H9 (cell line): ENCODE measurements around the gene KCNJ10. TPM values are rescaled to one million over a fixed set of nuclear protein-coding genes. Genes with fewer than 3 reads are reported as not detected.

Source experiments
- DNase-seq: peaks from one replicate; pipeline ENCODE4 v3.0.0-alpha.2; 2017
- H2AFZ ChIP-seq: one replicate; pipeline ENCODE4 v1.6.1; 2013; ENCODE audit warnings: mild to moderate bottlenecking, low read length, control low read depth, moderate library complexity
- H2AK5ac ChIP-seq: 2 replicates; pipeline ENCODE4 v1.6.1; 2013; ENCODE audit warnings: low read length, control low read depth, mixed read lengths; ENCODE audit not compliant: insufficient read length
- H2BK120ac ChIP-seq: one replicate; pipeline ENCODE4 v1.6.1; 2013; ENCODE audit warnings: low read depth, mild to moderate bottlenecking, low read length, control low read depth, inconsistent platforms; ENCODE audit not compliant: poor library complexity, severe bottlenecking
- H2BK12ac ChIP-seq: 2 replicates; pipeline ENCODE4 v1.6.1; 2013; ENCODE audit warnings: low read length, control low read depth, mixed read lengths, low read depth; ENCODE audit not compliant: insufficient read length
- H2BK15ac ChIP-seq: 2 replicates; pipeline ENCODE4 v1.6.1; 2013; ENCODE audit warnings: low read depth, low read length, control low read depth
- H2BK20ac ChIP-seq: one replicate; pipeline ENCODE4 v1.6.1; 2013; ENCODE audit warnings: low read depth, mild to moderate bottlenecking, low read length, control low read depth, inconsistent platforms; ENCODE audit not compliant: poor library complexity, severe bottlenecking
- H2BK5ac ChIP-seq: 2 replicates; pipeline ENCODE4 v1.6.1; 2013; ENCODE audit warnings: low read length, control low read depth, mixed read lengths; ENCODE audit not compliant: insufficient read length
- H3K14ac ChIP-seq: 2 replicates; pipeline ENCODE4 v1.6.1; 2013; ENCODE audit warnings: low read length, control low read depth; ENCODE audit not compliant: insufficient read depth
- H3K18ac ChIP-seq: 2 replicates; pipeline ENCODE4 v1.6.1; 2013; ENCODE audit warnings: low read depth, mild to moderate bottlenecking, mixed read lengths, low read length, control low read depth; ENCODE audit not compliant: insufficient read length
- H3K23ac ChIP-seq: 2 replicates; pipeline ENCODE4 v1.6.1; 2013; ENCODE audit warnings: low read length, control low read depth, mixed read lengths, low read depth; ENCODE audit not compliant: insufficient read length
- H3K23me2 ChIP-seq: 2 replicates; pipeline ENCODE4 v1.6.1; 2013; ENCODE audit warnings: low read depth, mild to moderate bottlenecking, mixed read lengths, low read length, control low read depth; ENCODE audit not compliant: insufficient read length, poor library complexity, severe bottlenecking
- H3K27ac ChIP-seq: 2 replicates; pipeline ENCODE4 v1.5.1; 2013; ENCODE audit warnings: low read length, control low read depth, mixed read lengths, low read depth; ENCODE audit not compliant: insufficient read length
- H3K27me3 ChIP-seq: 2 replicates; pipeline ENCODE4 v1.6.1; 2013; ENCODE audit warnings: low read length, control low read depth, inconsistent platforms; ENCODE audit not compliant: insufficient read depth
- H3K4ac ChIP-seq: 2 replicates; pipeline ENCODE4 v1.6.1; 2013; ENCODE audit warnings: low read depth, mild to moderate bottlenecking, control low read depth, inconsistent platforms, low read length, moderate library complexity
- H3K4me1 ChIP-seq: 2 replicates; pipeline ENCODE4 v1.6.1; 2013; ENCODE audit warnings: low read length, control low read depth, inconsistent platforms; ENCODE audit not compliant: insufficient read depth
- H3K4me2 ChIP-seq: 2 replicates; pipeline ENCODE4 v1.6.1; 2013; ENCODE audit warnings: low read length, control low read depth, mixed read lengths; ENCODE audit not compliant: insufficient read length, insufficient read depth
- H3K56ac ChIP-seq: 2 replicates; pipeline ENCODE4 v1.6.1; 2013; ENCODE audit warnings: low read depth, mild to moderate bottlenecking, mixed read lengths, low read length, control low read depth; ENCODE audit not compliant: insufficient read length
- H3K79me1 ChIP-seq: 2 replicates; pipeline ENCODE4 v1.6.1; 2013; ENCODE audit warnings: low read depth, mild to moderate bottlenecking, moderate library complexity, low read length, control low read depth, inconsistent platforms; ENCODE audit not compliant: insufficient read depth, poor library complexity, severe bottlenecking
- H3K79me2 ChIP-seq: 2 replicates; pipeline ENCODE4 v1.6.1; 2013; ENCODE audit warnings: low read length, control low read depth, inconsistent platforms; ENCODE audit not compliant: insufficient read depth
- H3K9ac ChIP-seq: 2 replicates; pipeline ENCODE4 v1.6.1; 2013; ENCODE audit warnings: low read length, control low read depth, mixed read lengths; ENCODE audit not compliant: insufficient read length; ENCODE audit errors: extremely low read depth
- H3K9me3 ChIP-seq: one replicate; pipeline ENCODE4 v1.6.1; 2013; ENCODE audit warnings: low read depth, low read length, inconsistent platforms; ENCODE audit not compliant: control insufficient read depth
- H3T11ph ChIP-seq: one replicate; pipeline ENCODE4 v1.6.1; 2013; ENCODE audit warnings: mild to moderate bottlenecking, low read length, control low read depth, inconsistent platforms
- H4K20me1 ChIP-seq: one replicate; pipeline ENCODE4 v1.6.1; 2013; ENCODE audit not compliant: control insufficient read depth, insufficient read length, insufficient read depth
- H4K5ac ChIP-seq: 2 replicates; pipeline ENCODE4 v1.6.1; 2013; ENCODE audit warnings: low read depth, mild to moderate bottlenecking, mixed read lengths, low read length, control low read depth; ENCODE audit not compliant: insufficient read length
- H4K8ac ChIP-seq: replicated peaks from 2 replicates; pipeline ENCODE4 v1.6.1; 2013; ENCODE audit warnings: low read length, control low read depth, mixed read lengths, low read depth; ENCODE audit not compliant: insufficient read length
- H4K91ac ChIP-seq: 2 replicates; pipeline ENCODE4 v1.6.1; 2013; ENCODE audit warnings: low read depth, mild to moderate bottlenecking, moderate library complexity, mixed read lengths, low read length, control low read depth; ENCODE audit not compliant: insufficient read length
- H3K27ac Mint-ChIP-seq, 3 experiments: 2 replicates in 2 of 3; 3 replicates in 1 of 3; pipeline ENCODE4 v1.8.0; 2020 to 2021; ENCODE audit warnings: mixed read lengths in 3 of 3, mild to moderate bottlenecking in 1 of 3, moderate library complexity in 1 of 3
- H3K27me3 Mint-ChIP-seq: 2 replicates; pipeline ENCODE4 v1.8.0; 2021; ENCODE audit warnings: low read depth, mild to moderate bottlenecking, moderate library complexity, mixed read lengths
- H3K36me3 Mint-ChIP-seq, 3 experiments: 2 replicates in 2 of 3; 3 replicates in 1 of 3; pipeline ENCODE4 v1.8.0; 2020 to 2021; ENCODE audit warnings: low read depth in 3 of 3, mixed read lengths in 3 of 3; ENCODE audit not compliant: insufficient read depth in 1 of 3
- H3K4me1 Mint-ChIP-seq, 2 experiments: 2 replicates each; pipeline ENCODE4 v1.8.0; 2020; ENCODE audit warnings: mixed read lengths in 2 of 2
- H3K4me3 Mint-ChIP-seq, 2 experiments: 2 replicates in 1 of 2; 3 replicates in 1 of 2; pipeline ENCODE4 v1.8.0; 2020 to 2021; ENCODE audit warnings: mild to moderate bottlenecking in 2 of 2, mixed read lengths in 2 of 2, moderate library complexity in 1 of 2
- H3K9me3 Mint-ChIP-seq, 2 experiments: 2 replicates in 1 of 2; 3 replicates in 1 of 2; pipeline ENCODE4 v1.8.0; 2020; ENCODE audit warnings: mild to moderate bottlenecking in 2 of 2, mixed read lengths in 2 of 2, moderate library complexity in 1 of 2
- WGBS: extraction: QIAGEN DNeasy Blood & Tissue Kit; methylation state at CpG from one replicate; pipeline ENCODE4 v1.1.7; 2013; ENCODE audit warnings: missing lambda C conversion rate, low lambda C conversion rate, mixed read lengths; ENCODE audit not compliant: insufficient read length; ENCODE audit errors: extremely low coverage; 5-methylcytosine and 5-hydroxymethylcytosine counted together
- total RNA-seq: library from RNA; stranded (reverse); gene quantifications from 2 replicates; pipeline ENCODE4 v1.2.1, GENCODE V29; 2021
- TF ChIP-seq, protein P1 (sequence below): fragments of 200-600 bp; sonication (generic); conservative IDR thresholded peaks from 3 replicates; pipeline ENCODE4 v1.8.0; 2021; ENCODE audit warnings: antibody characterized with exemption, mild to moderate bottlenecking

Gene KCNJ10
- total RNA-seq, 1 experiment from 2014 or later, result 0.44 TPM

- no peak overlapping the region for H3K27ac Mint-ChIP-seq
- no peaks in the 10 kb centered on the region for H3K23me2 ChIP-seq
- H3K18ac ChIP-seq, result no peak overlapping the region
- DNase-seq, result no peak
- H2BK120ac ChIP-seq, result no peak overlapping the region
- no peak overlapping the region for H4K5ac ChIP-seq
- peaks cover 14% of the 10 kb centered on the region for H3K27me3 Mint-ChIP-seq
- no peak overlapping the region for H3K56ac ChIP-seq
- no peak overlapping the region for H2BK15ac ChIP-seq
- H3K27ac ChIP-seq, result no peak overlapping the region
- no peaks in the 10 kb centered on the region for H3K9me3 Mint-ChIP-seq
- H4K8ac ChIP-seq, result no peak overlapping the region
- H3K4me2 ChIP-seq, result no peak overlapping the region
- H3K14ac ChIP-seq, result no peak overlapping the region
- no peak overlapping the region for H2AK5ac ChIP-seq
- no peak overlapping the region for H2AFZ ChIP-seq
- H3T11ph ChIP-seq, result no peak overlapping the region
- H4K91ac ChIP-seq, result no peak overlapping the region
- no peaks in the 10 kb centered on the region for H3K4me1 ChIP-seq
- no peaks in the 10 kb centered on the region for H3K27me3 ChIP-seq
- H3K4ac ChIP-seq, result no peak overlapping the region
- H3K36me3 Mint-ChIP-seq, result no peaks in the 10 kb centered on the region
- no peak overlapping the region for H2BK5ac ChIP-seq
- H3K4me3 Mint-ChIP-seq, result no peak overlapping the region
- H2BK20ac ChIP-seq, result no peak overlapping the region
- H3K79me2 ChIP-seq, result no peaks in the 10 kb centered on the region
- H3K23ac ChIP-seq, result no peak overlapping the region
- no CpG with 5 or more reads among the region's 3 CpGs for WGBS
- TF ChIP-seq, protein P1, sequence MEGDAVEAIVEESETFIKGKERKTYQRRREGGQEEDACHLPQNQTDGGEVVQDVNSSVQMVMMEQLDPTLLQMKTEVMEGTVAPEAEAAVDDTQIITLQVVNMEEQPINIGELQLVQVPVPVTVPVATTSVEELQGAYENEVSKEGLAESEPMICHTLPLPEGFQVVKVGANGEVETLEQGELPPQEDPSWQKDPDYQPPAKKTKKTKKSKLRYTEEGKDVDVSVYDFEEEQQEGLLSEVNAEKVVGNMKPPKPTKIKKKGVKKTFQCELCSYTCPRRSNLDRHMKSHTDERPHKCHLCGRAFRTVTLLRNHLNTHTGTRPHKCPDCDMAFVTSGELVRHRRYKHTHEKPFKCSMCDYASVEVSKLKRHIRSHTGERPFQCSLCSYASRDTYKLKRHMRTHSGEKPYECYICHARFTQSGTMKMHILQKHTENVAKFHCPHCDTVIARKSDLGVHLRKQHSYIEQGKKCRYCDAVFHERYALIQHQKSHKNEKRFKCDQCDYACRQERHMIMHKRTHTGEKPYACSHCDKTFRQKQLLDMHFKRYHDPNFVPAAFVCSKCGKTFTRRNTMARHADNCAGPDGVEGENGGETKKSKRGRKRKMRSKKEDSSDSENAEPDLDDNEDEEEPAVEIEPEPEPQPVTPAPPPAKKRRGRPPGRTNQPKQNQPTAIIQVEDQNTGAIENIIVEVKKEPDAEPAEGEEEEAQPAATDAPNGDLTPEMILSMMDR, result no peak
- no peak overlapping the region for H2BK12ac ChIP-seq
- H4K20me1 ChIP-seq, result no peaks in the 10 kb centered on the region
- no peaks in the 10 kb centered on the region for H3K9me3 ChIP-seq
- H3K79me1 ChIP-seq, result no peaks in the 10 kb centered on the region
- no peak overlapping the region for H3K9ac ChIP-seq
- H3K4me1 Mint-ChIP-seq, result no peaks in the 10 kb centered on the region
Measured at GRCh38 chr1:160011781-160012180, 58.2 kb downstream of the KCNJ10 start.
